ENCODE data around the gene RBM39. TPM values are rescaled to one million over a fixed set of nuclear protein-coding genes. Genes with fewer than 3 reads are reported as not detected.

The RBM39 gene
- total and polyA plus RNA-seq, 2 of the 13 experiments (the other 11 are each of a cell fraction or from before 2014, with no cell fraction given), result 788 to 920 TPM

GRCh38 chr20:35735826-35736470, 6.1 kb downstream of the RBM39 start (continued):
- TF ChIP-seq ZNF329 (CRISPR knock-in tag; IDR thresholded peaks at IDR 0.05; ENCODE audit: low read depth) (no peak), HNF4G (IDR thresholded peaks at IDR 0.05; ENCODE audit: borderline replicate concordance, low read depth, low read length) (no peak), HNF4G (CRISPR knock-in tag; IDR thresholded peaks at IDR 0.05; ENCODE audit: borderline replicate concordance, low read depth) (no peak), POLR2G (IDR thresholded peaks at IDR 0.05; ENCODE audit: low read depth, low read length) (peak; percentile 48), ATAD3A (CRISPR knock-in tag; IDR thresholded peaks at IDR 0.05) (no peak), TFDP2 (CRISPR knock-in tag; IDR thresholded peaks at IDR 0.05) (no peak), THAP9 (CRISPR knock-in tag; IDR thresholded peaks at IDR 0.05; ENCODE audit: borderline replicate concordance) (no peak), RFX5 (IDR thresholded peaks at IDR 0.05; ENCODE audit: low read depth, low read length) (no peak), PBX3 (CRISPR knock-in tag; IDR thresholded peaks at IDR 0.05; ENCODE audit: borderline replicate concordance) (no peak), ZNF558 (CRISPR knock-in tag; IDR thresholded peaks at IDR 0.05; ENCODE audit: borderline replicate concordance) (no peak), PRPF4 (IDR thresholded peaks at IDR 0.05; ENCODE audit: low read depth, low read length, poor library complexity, severe bottlenecking) (peak; percentile 35), ZNF484 (CRISPR knock-in tag; IDR thresholded peaks at IDR 0.05; ENCODE audit: borderline replicate concordance, low read depth) (no peak), ZNF460 (CRISPR knock-in tag; IDR thresholded peaks at IDR 0.05; ENCODE audit: borderline replicate concordance) (no peak), ZUFSP (CRISPR knock-in tag; IDR thresholded peaks at IDR 0.05; ENCODE audit: borderline replicate concordance) (no peak)
